C4-2B (cell line): ENCODE measurements around the gene DKK3.

ENCODE experiments used
- H3K27ac ChIP-seq: fragments of 450-650 bp; 2 replicates; pipeline ENCODE4 v1.5.1; 2017
- ZFX ChIP-seq: fragments of 450-650 bp; IDR thresholded peaks from 2 replicates; pipeline ENCODE4 v1.6.1; 2017
- TF ChIP-seq, protein P1 (sequence below): fragments of 450-650 bp; conservative IDR thresholded peaks from 2 replicates; pipeline ENCODE4 v1.5.1; 2017; ENCODE audit warnings: mild to moderate bottlenecking

The DKK3 gene

DNA sequence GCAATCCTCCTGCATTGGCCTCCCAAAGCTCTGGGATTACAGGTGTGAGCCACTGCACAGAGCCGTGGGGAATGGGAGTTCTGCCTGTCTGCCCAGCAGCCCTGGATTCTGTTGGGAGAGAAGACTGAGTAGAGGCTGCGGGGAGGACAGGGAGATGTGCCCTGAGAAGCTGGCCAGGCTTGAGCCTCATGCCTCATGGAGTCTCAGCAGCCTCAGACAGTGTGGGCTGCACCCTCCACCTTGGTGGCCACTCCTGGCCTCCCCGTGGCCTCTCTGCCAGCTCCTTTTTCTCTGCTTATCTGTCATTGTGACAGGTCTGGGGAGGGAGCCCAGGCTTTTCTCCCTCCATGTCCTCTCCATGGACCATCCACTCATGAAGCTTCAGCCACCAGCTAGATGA, 43.2 kb downstream of the DKK3 start:
- H3K27ac ChIP-seq = no peak overlapping the region
- no peak for TF ChIP-seq ZFX
- TF ChIP-seq, protein P1, sequence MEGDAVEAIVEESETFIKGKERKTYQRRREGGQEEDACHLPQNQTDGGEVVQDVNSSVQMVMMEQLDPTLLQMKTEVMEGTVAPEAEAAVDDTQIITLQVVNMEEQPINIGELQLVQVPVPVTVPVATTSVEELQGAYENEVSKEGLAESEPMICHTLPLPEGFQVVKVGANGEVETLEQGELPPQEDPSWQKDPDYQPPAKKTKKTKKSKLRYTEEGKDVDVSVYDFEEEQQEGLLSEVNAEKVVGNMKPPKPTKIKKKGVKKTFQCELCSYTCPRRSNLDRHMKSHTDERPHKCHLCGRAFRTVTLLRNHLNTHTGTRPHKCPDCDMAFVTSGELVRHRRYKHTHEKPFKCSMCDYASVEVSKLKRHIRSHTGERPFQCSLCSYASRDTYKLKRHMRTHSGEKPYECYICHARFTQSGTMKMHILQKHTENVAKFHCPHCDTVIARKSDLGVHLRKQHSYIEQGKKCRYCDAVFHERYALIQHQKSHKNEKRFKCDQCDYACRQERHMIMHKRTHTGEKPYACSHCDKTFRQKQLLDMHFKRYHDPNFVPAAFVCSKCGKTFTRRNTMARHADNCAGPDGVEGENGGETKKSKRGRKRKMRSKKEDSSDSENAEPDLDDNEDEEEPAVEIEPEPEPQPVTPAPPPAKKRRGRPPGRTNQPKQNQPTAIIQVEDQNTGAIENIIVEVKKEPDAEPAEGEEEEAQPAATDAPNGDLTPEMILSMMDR = no peak

- H3K27ac ChIP-seq = no peak overlapping the region
- TF ChIP-seq ZFX = no peak
- TF ChIP-seq, protein P1 = no peak
Measured at GRCh38 chr11:11964774-11965150, 43.7 kb downstream of the DKK3 start.

- H3K27ac ChIP-seq = no peak overlapping the region
- TF ChIP-seq, protein P1 = no peak
- no peak for TF ChIP-seq ZFX
Measured at GRCh38 chr11:11963842-11964773, 44.3 kb downstream of the DKK3 start.

GRCh38 chr11:11963067-11963466, 45.4 kb downstream of the DKK3 start:
- no peak for TF ChIP-seq ZFX
- TF ChIP-seq, protein P1 = no peak
- H3K27ac ChIP-seq = no peak overlapping the region

- no peak overlapping the region for H3K27ac ChIP-seq
- TF ChIP-seq, protein P1 = no peak
- no peak for TF ChIP-seq ZFX
Measured at GRCh38 chr11:11961399-11962028, 46.9 kb downstream of the DKK3 start.

GRCh38 chr11:11960687-11961086, 47.7 kb downstream of the DKK3 start:
- H3K27ac ChIP-seq = no peak overlapping the region
- TF ChIP-seq ZFX = no peak
- TF ChIP-seq, protein P1 = no peak

- no peak for TF ChIP-seq ZFX
- TF ChIP-seq, protein P1 = no peak
- no peak overlapping the region for H3K27ac ChIP-seq
Measured at GRCh38 chr11:11959601-11960000, 48.8 kb downstream of the DKK3 start.
